Skeletal muscle satellite cell (primary cell): ENCODE measurements around the gene GRIA3.

Source experiments
- H3K27me3 ChIP-seq: 2 replicates; pipeline ENCODE4 v1.7.0; 2013; ENCODE audit warnings: low read length; ENCODE audit not compliant: control insufficient read depth, insufficient read depth
- H3K36me3 ChIP-seq: 2 replicates; pipeline ENCODE4 v1.7.0; 2013; ENCODE audit warnings: mild to moderate bottlenecking, control low read depth, low read length; ENCODE audit not compliant: insufficient read depth
- H3K4me1 ChIP-seq: 2 replicates; pipeline ENCODE4 v1.7.0; 2013; ENCODE audit warnings: low read length; ENCODE audit not compliant: control insufficient read depth, insufficient read depth
- H3K4me2 ChIP-seq: 2 replicates; pipeline ENCODE4 v1.7.0; 2013; ENCODE audit warnings: mild to moderate bottlenecking, low read length
- H3K4me3 ChIP-seq: 2 replicates; pipeline ENCODE4 v1.7.0; 2013; ENCODE audit warnings: low read length
- H3K9ac ChIP-seq: 2 replicates; pipeline ENCODE4 v1.7.0; 2013; ENCODE audit warnings: mild to moderate bottlenecking, low read depth, low read length, moderate library complexity
- H3K9me3 ChIP-seq: replicated peaks from 2 replicates; pipeline ENCODE4 v1.7.0; 2013; ENCODE audit warnings: mild to moderate bottlenecking, control low read depth, low read length

The GRIA3 gene

GRCh38 chrX:123322536-123322935 lies 138.5 kb downstream of the GRIA3 start:
- Histone ChIP-seq H3K36me3 (no peaks in the 10 kb centered on the region), H3K9ac (no peak overlapping the region), H3K4me2 (no peak overlapping the region), H3K4me3 (no peak overlapping the region), H3K27me3 (no peaks in the 10 kb centered on the region), H3K9me3 (no peaks in the 10 kb centered on the region), H3K4me1 (no peaks in the 10 kb centered on the region)

DNA sequence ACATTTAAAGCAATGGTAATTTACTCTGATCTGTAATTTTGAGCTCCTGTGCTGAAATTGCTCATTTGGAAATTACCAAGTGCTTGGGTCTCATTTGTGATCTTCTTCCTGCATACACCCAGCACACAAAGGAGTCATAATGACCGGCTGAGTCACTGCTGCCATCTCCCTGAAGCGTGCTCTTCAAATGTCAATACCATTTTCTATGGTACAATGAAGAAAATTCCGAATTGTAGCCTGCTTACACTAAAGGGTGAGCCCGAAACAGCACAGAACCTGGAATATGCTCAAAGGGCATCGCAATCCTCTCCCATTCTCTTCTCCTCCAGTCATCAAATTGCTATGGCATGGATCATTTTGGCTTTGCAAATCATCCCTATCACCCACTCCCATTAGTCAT lies 140.5 kb downstream of the GRIA3 start:
- Histone ChIP-seq H3K4me1 (no peaks in the 10 kb centered on the region), H3K9me3 (no peaks in the 10 kb centered on the region), H3K27me3 (no peaks in the 10 kb centered on the region), H3K9ac (no peak overlapping the region), H3K4me2 (no peak overlapping the region), H3K4me3 (no peak overlapping the region), H3K36me3 (no peaks in the 10 kb centered on the region)

DNA sequence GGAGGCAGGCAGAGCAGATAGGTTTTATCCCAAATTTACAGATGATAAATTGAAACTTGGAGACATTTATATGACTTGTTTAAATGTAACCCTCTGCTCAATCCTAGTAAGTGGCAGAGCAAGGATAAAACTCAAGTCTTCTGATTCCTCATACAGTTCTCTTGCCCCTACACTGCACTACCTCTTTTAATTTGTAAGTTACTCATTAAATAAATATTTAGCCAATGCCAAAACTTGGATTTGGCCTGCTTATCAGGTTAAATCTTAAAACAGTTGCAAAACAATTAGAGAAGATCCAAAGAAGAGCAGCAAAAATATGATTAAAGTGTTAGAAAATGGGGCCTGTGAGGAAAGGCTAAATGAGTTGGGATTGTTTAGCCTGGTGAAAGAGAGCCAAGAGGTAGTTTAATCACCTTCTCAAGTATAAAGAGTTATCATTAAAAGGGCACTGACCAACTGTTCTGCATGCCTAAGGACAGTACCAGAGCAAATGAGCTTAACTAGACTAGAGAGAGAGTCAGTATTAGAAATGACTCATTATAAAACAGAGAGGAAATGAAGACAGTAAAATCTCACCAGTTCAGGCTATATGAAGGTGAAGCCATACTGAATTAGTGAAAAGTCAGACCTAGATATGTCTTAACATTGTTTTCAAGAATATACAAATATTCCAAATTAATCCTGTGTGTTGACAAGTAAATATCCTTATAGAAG lies 146.3 kb downstream of the GRIA3 start:
- H3K27me3 ChIP-seq: no peaks in the 10 kb centered on the region
- no peaks in the 10 kb centered on the region for H3K36me3 ChIP-seq
- H3K9me3 ChIP-seq: no peaks in the 10 kb centered on the region
- H3K9ac ChIP-seq: no peak overlapping the region
- H3K4me3 ChIP-seq: no peak overlapping the region
- no peak overlapping the region for H3K4me2 ChIP-seq
- no peaks in the 10 kb centered on the region for H3K4me1 ChIP-seq

DNA sequence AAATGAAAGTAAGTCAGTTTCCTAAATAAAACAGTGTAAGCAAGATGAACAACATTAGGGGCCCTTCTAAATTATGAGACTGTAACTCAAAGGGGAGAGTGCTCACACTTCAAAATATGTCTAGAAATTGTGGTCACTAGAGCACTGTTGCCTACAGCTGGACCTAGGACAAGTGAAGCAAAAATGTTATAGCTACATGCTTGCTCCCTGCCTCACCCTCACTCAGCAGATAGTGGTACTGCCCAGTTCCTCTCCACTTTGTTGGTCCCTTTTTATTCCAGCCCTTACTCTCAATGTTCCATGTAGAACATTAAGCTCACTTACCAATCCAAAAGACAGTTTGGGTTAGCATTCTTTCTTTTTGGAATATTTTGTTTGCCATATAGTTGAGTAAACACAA lies 147.3 kb downstream of the GRIA3 start:
- Histone ChIP-seq H3K4me3 (no peak overlapping the region), H3K36me3 (no peaks in the 10 kb centered on the region), H3K4me1 (no peaks in the 10 kb centered on the region), H3K4me2 (no peak overlapping the region), H3K27me3 (no peaks in the 10 kb centered on the region), H3K9me3 (no peaks in the 10 kb centered on the region), H3K9ac (no peak overlapping the region)

GRCh38 chrX:123331859-123332258 lies 147.8 kb downstream of the GRIA3 start:
- H3K4me1 ChIP-seq: no peaks in the 10 kb centered on the region

DNA sequence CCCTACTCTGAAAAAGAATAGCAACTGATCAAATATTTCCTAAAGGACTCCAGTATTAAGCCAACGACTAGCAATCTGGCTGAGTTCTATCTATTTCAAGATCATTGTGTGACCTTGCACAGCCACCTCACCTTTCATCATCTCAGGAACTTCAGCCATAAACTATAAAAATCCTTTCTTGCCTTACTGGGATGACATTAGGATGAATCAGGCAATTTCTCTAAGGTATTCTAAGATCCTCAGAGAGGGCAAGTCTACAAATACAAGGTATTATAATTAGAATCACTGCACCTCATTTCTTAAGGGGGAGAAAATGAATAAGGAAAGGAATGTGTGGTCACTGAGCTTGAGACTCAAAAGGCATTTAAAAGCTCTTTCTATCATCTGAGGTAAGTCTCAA lies 152.6 kb downstream of the GRIA3 start:
- Histone ChIP-seq H3K9me3 (no peaks in the 10 kb centered on the region), H3K9ac (no peak overlapping the region), H3K4me1 (peaks cover 17% of the 10 kb centered on the region), H3K36me3 (no peaks in the 10 kb centered on the region), H3K27me3 (no peaks in the 10 kb centered on the region), H3K4me2 (no peak overlapping the region), H3K4me3 (no peak overlapping the region)

More at GRCh38 chrX:123331859-123332258, 147.8 kb downstream of the GRIA3 start:
- Histone ChIP-seq H3K9ac (no peak overlapping the region), H3K4me3 (no peak overlapping the region), H3K4me2 (no peak overlapping the region), H3K9me3 (no peaks in the 10 kb centered on the region), H3K36me3 (no peaks in the 10 kb centered on the region), H3K27me3 (no peaks in the 10 kb centered on the region)

GRCh38 chrX:123337886-123338639 lies 154.0 kb downstream of the GRIA3 start:
- H3K4me3 ChIP-seq: no peak overlapping the region
- no peaks in the 10 kb centered on the region for H3K27me3 ChIP-seq
- no peaks in the 10 kb centered on the region for H3K36me3 ChIP-seq
- no peak overlapping the region for H3K4me2 ChIP-seq
- H3K9ac ChIP-seq: no peak overlapping the region
- H3K4me1 ChIP-seq: peaks cover 17% of the 10 kb centered on the region
- no peaks in the 10 kb centered on the region for H3K9me3 ChIP-seq

GRCh38 chrX:123339221-123339905 lies 155.3 kb downstream of the GRIA3 start:
- H3K27me3 ChIP-seq: no peaks in the 10 kb centered on the region
- no peaks in the 10 kb centered on the region for H3K36me3 ChIP-seq
- no peak overlapping the region for H3K4me3 ChIP-seq
- peaks cover 17% of the 10 kb centered on the region for H3K4me1 ChIP-seq
- no peaks in the 10 kb centered on the region for H3K9me3 ChIP-seq
- H3K4me2 ChIP-seq: no peak overlapping the region
- no peak overlapping the region for H3K9ac ChIP-seq

DNA sequence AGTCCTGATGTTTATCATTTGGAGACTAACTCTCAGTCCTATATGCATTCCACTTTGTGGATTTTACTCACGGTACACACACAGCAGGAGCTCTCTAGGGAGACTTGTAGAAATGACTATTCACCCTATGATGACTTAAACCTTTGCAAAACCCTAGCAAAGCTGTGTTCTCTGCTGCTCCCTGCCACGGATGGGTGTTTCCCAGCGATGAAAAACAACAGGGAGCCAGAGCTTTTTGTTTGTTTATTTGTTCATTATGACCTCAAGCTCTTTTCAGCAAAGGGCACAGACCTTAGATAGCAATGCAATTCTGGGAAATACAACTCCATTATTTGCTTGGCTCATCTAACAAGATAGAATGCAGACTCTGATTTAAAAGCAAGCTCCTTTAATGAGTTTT lies 156.6 kb downstream of the GRIA3 start:
- H3K4me1 ChIP-seq: peaks cover 17% of the 10 kb centered on the region
- no peak overlapping the region for H3K9ac ChIP-seq
- H3K9me3 ChIP-seq: no peaks in the 10 kb centered on the region
- no peak overlapping the region for H3K4me3 ChIP-seq
- no peak overlapping the region for H3K4me2 ChIP-seq
- H3K27me3 ChIP-seq: no peaks in the 10 kb centered on the region
- no peaks in the 10 kb centered on the region for H3K36me3 ChIP-seq

DNA sequence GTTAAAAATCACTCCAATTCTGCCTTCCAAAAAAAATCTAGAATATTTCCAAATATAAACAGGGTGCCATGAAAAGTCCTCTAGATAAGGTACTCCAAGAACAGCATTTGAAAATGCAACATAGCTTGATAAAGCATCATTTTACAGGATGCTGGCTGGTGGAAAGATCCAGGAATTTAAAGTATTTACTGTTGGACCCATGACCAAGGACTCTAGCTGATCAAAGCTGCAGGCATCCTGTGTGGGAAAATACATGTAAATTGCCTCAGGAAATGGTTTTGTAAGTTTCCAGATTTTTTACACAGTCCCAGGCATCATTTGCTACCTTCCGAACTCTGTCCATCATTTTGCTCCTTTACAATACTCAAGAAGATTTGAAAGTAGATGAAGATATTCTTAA lies 164.4 kb downstream of the GRIA3 start:
- Histone ChIP-seq H3K4me2 (no peak overlapping the region), H3K9me3 (no peaks in the 10 kb centered on the region), H3K36me3 (no peaks in the 10 kb centered on the region), H3K4me3 (no peak overlapping the region), H3K9ac (no peak overlapping the region), H3K27me3 (no peaks in the 10 kb centered on the region), H3K4me1 (no peaks in the 10 kb centered on the region)

DNA sequence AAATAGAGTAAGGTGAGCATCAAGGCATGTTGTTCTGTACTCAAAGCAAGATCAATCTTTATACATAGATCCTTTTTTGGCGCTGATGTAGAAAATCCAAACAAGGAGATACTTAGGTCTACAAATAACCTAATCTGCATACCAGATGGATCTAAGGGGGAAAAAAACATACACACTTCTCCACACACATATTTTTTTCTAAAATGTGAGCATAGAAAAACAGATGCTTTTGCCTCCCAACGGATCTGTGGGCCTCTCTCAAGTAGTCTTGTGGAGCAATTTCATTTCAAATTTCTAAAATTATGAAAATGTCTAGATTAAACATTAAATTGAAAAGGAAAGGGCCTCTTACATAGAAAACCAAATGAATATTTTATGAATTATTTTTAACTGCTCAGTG lies 166.1 kb downstream of the GRIA3 start:
- H3K9ac ChIP-seq: no peak overlapping the region
- no peaks in the 10 kb centered on the region for H3K4me1 ChIP-seq
- H3K4me2 ChIP-seq: no peak overlapping the region
- H3K4me3 ChIP-seq: no peak overlapping the region
- H3K9me3 ChIP-seq: no peaks in the 10 kb centered on the region
- no peaks in the 10 kb centered on the region for H3K27me3 ChIP-seq
- H3K36me3 ChIP-seq: no peaks in the 10 kb centered on the region
